HepG2 (cell line): ENCODE measurements around the gene C2CD3. TPM values are rescaled to one million over a fixed set of nuclear protein-coding genes. Genes with fewer than 3 reads are reported as not detected.

Experiments
- BATF2 ChIP-seq: sonication (generic); formaldehyde crosslinking; IDR thresholded peaks from 2 replicates; pipeline ENCODE4 v1.8.0; 2022; ENCODE audit warnings: mild to moderate bottlenecking, missing genetic modification reagents, moderate library complexity
- CBFB ChIP-seq: sonication (generic); formaldehyde crosslinking; IDR thresholded peaks from 2 replicates; pipeline ENCODE4 v1.4.0; 2020; ENCODE audit warnings: missing genetic modification reagents
- DMAP1 ChIP-seq: IDR thresholded peaks from 2 replicates; pipeline ENCODE4 v1.6.1; 2016
- GMEB2 ChIP-seq: IDR thresholded peaks from 2 replicates; pipeline ENCODE4 v1.6.1; 2016; ENCODE audit warnings: missing biosample characterization, missing genetic modification reagents, low read depth
- GPBP1L1 ChIP-seq: sonication (generic); formaldehyde crosslinking; IDR thresholded peaks from 2 replicates; pipeline ENCODE4 v1.5.0; 2020; ENCODE audit warnings: mild to moderate bottlenecking, missing genetic modification reagents
- GTF2F1 ChIP-seq: fragments of 150-350 bp; IDR thresholded peaks from 2 replicates; pipeline ENCODE4 v1.6.1; 2014; ENCODE audit warnings: low read length
- HMGXB4 ChIP-seq, 2 experiments: sonication (generic) in 1 of 2; formaldehyde crosslinking in 1 of 2; IDR thresholded peaks; 2 replicates each; pipeline versions ENCODE4 v1.4.0 to v1.6.1; 2018 to 2020; ENCODE audit warnings: missing genetic modification reagents in 2 of 2, borderline replicate concordance in 1 of 2, low read depth in 1 of 2, mild to moderate bottlenecking in 1 of 2, missing biosample characterization in 1 of 2
- HNRNPL ChIP-seq: fragments of 200-400 bp; formaldehyde crosslinking; IDR thresholded peaks from 2 replicates; pipeline ENCODE4 v1.6.1; 2017; ENCODE audit warnings: mild to moderate bottlenecking, low read depth, low read length
- SMARCC2 ChIP-seq: fragments of 450-650 bp; IDR thresholded peaks from 2 replicates; pipeline ENCODE4 v1.6.1; 2017; ENCODE audit warnings: antibody characterized with exemption, mild to moderate bottlenecking
- TBX3 ChIP-seq: fragments of 450-650 bp; IDR thresholded peaks from 2 replicates; pipeline ENCODE4 v1.6.1; 2017; ENCODE audit warnings: antibody characterized with exemption, mild to moderate bottlenecking, inconsistent platforms, borderline replicate concordance
- USF2 ChIP-seq, 2 experiments: sonication (generic) in 1 of 2; formaldehyde crosslinking in 1 of 2; IDR thresholded peaks; 2 replicates each; pipeline versions ENCODE4 v1.5.1 to v1.6.1; 2011 to 2020; ENCODE audit warnings: borderline replicate concordance in 1 of 2, low read depth in 1 of 2, low read length in 1 of 2, mild to moderate bottlenecking in 1 of 2, missing genetic modification reagents in 1 of 2, moderate library complexity in 1 of 2
- ZIK1 ChIP-seq: sonication (generic); formaldehyde crosslinking; IDR thresholded peaks from 2 replicates; pipeline ENCODE4 v1.5.0; 2020; ENCODE audit warnings: mild to moderate bottlenecking, low read depth, missing genetic modification reagents, borderline replicate concordance
- ZNF136 ChIP-seq: sonication (generic); formaldehyde crosslinking; IDR thresholded peaks from 2 replicates; pipeline ENCODE4 v1.8.1; 2022; ENCODE audit warnings: low read depth, mild to moderate bottlenecking, moderate library complexity, missing genetic modification reagents
- ZNF205 ChIP-seq: IDR thresholded peaks from 2 replicates; pipeline ENCODE4 v1.6.1; 2018; ENCODE audit warnings: missing biosample characterization, missing genetic modification reagents
- ZNF253 ChIP-seq: sonication (generic); formaldehyde crosslinking; IDR thresholded peaks from 2 replicates; pipeline ENCODE4 v1.8.0; 2022; ENCODE audit warnings: mild to moderate bottlenecking, missing genetic modification reagents, borderline replicate concordance
- ZNF577 ChIP-seq: sonication (generic); formaldehyde crosslinking; IDR thresholded peaks from 2 replicates; pipeline ENCODE4 v1.4.0; 2020; ENCODE audit warnings: mild to moderate bottlenecking, low read depth, missing genetic modification reagents, borderline replicate concordance
- ZNF619 ChIP-seq: sonication (generic); formaldehyde crosslinking; IDR thresholded peaks from 2 replicates; pipeline ENCODE4 v1.4.0; 2020; ENCODE audit warnings: mild to moderate bottlenecking, missing genetic modification reagents
- ZNF674 ChIP-seq: sonication (generic); formaldehyde crosslinking; IDR thresholded peaks from 2 replicates; pipeline ENCODE4 v1.5.0; 2020; ENCODE audit warnings: low read depth, mild to moderate bottlenecking, missing genetic modification reagents
- ZNF720 ChIP-seq: sonication (generic); formaldehyde crosslinking; IDR thresholded peaks from 2 replicates; pipeline ENCODE4 v1.4.0; 2020; ENCODE audit warnings: missing genetic modification reagents
- ZNF83 ChIP-seq: sonication (generic); formaldehyde crosslinking; IDR thresholded peaks from 2 replicates; pipeline ENCODE4 v1.4.0; 2020; ENCODE audit warnings: missing genetic modification reagents, mild to moderate bottlenecking, borderline replicate concordance
- ZSCAN22 ChIP-seq: sonication (generic); formaldehyde crosslinking; IDR thresholded peaks from 2 replicates; pipeline ENCODE4 v1.4.0; 2020; ENCODE audit warnings: mild to moderate bottlenecking, missing genetic modification reagents
- polyA plus RNA-seq, 8 experiments: library from polyadenylated mRNA; depleted of rRNA in 3 of 8; stranded (reverse) in 7 of 8; unstranded in 1 of 8; fragments of >200 nt; fragmentation: Illumina TruSeq in 4 of 8; extraction: Trizol in 4 of 8; gene quantifications; 2 replicates each; pipeline versions ENCODE4 v1.2.1 to v1.2.3, GENCODE V29; 2011 to 2016; ENCODE audit warnings: low read depth in 4 of 8, missing spikeins in 1 of 8, mixed read lengths in 1 of 8; ENCODE audit not compliant: insufficient read depth in 1 of 8
- total RNA-seq, 5 experiments: library from RNA; depleted of rRNA; stranded (reverse); fragments of >200 nt; fragmentation: Illumina TruSeq; extraction: Trizol; gene quantifications; 2 replicates each; pipeline ENCODE4 v1.2.3, GENCODE V29; 2016; ENCODE audit warnings: low read depth in 1 of 5

C2CD3 gene
- total and polyA plus RNA-seq, 2 of the 13 experiments (the other 11 are each of a cell fraction or from before 2014, with no cell fraction given): 5.5 to 6.4 TPM

GRCh38 chr11:73982990-73983740, 187.6 kb downstream of the C2CD3 start (continued):
- TF ChIP-seq USF2 (IDR thresholded peaks at IDR 0.05; ENCODE audit: low read depth, low read length) (peak; percentile 63; the same call in 1 of the 2 replicates), USF2 (CRISPR knock-in tag; IDR thresholded peaks at IDR 0.05; ENCODE audit: borderline replicate concordance) (peak; percentile 91), ZNF619 (CRISPR knock-in tag) (peak; percentile 76; the same call in 1 of the 2 replicates), SMARCC2 (no peak), ZNF577 (CRISPR knock-in tag) (no peak; the same call in 1 of the 2 replicates), GTF2F1 (no peak), BATF2 (CRISPR knock-in tag) (peak; percentile 83), ZSCAN22 (CRISPR knock-in tag) (peak; percentile 82), ZNF253 (CRISPR knock-in tag) (peak; percentile 67; the same call in 1 of the 2 replicates), ZNF720 (CRISPR knock-in tag) (0 out of 2 replicates have a peak, but pooled peaks have one; percentile 41), DMAP1 (CRISPR knock-in tag) (peak; percentile 91), ZIK1 (peak; percentile 55), HMGXB4 (CRISPR knock-in tag; IDR thresholded peaks at IDR 0.05; ENCODE audit: borderline replicate concordance in 1 of 2, low read depth in 1 of 2) (peak in 1 of 2 experiments; percentile 73; a peak in 2 of 4 replicates), ZNF674 (CRISPR knock-in tag) (no peak), ZNF136 (CRISPR knock-in tag) (peak; percentile 87), CBFB (CRISPR knock-in tag) (peak; percentile 80; the same call in 1 of the 2 replicates), ZNF83 (CRISPR knock-in tag) (no peak), GMEB2 (0 out of 2 replicates have a peak, but pooled peaks have one; percentile 44), TBX3 (peak; percentile 10; the same call in 1 of the 2 replicates), HNRNPL (0 out of 2 replicates have a peak, but pooled peaks have one; percentile 28), ZNF205 (CRISPR knock-in tag) (peak; percentile 65; the same call in 1 of the 2 replicates), GPBP1L1 (no peak)
